HG03439 (cell line): ENCODE results near the gene PARP8.

ENCODE experiments used
- ATAC-seq: cut with Tn5 transposase; IDR thresholded peaks from one replicate; pipeline ENCODE4 v1.9.1; 2021; ENCODE audit warnings: mild to moderate bottlenecking, moderate library complexity; ENCODE audit not compliant: unreplicated experiment

The PARP8 gene

GRCh38 chr5:50724262-50724661, 57.8 kb downstream of the PARP8 start:
- ATAC-seq = no peak

- no peak for ATAC-seq
These were observed 59.5 kb downstream of the PARP8 start for GRCh38 chr5:50725800-50726474.

GRCh38 chr5:50726475-50727148, 60.2 kb downstream of the PARP8 start:
- no peak for ATAC-seq

GRCh38 chr5:50727149-50727496, 60.7 kb downstream of the PARP8 start:
- no peak for ATAC-seq

GRCh38 chr5:50727845-50728244, 61.4 kb downstream of the PARP8 start:
- no peak for ATAC-seq

GRCh38 chr5:50730336-50730735, 63.9 kb downstream of the PARP8 start:
- no peak for ATAC-seq

GRCh38 chr5:50730841-50731240, 64.4 kb downstream of the PARP8 start:
- no peak for ATAC-seq

GRCh38 chr5:50733741-50734140, 67.3 kb downstream of the PARP8 start:
- ATAC-seq = no peak

GRCh38 chr5:50738864-50739263, 72.4 kb downstream of the PARP8 start:
- no peak for ATAC-seq

- no peak for ATAC-seq
These were observed 74.4 kb downstream of the PARP8 start for GRCh38 chr5:50740832-50741231.

- ATAC-seq = peak; percentile 74
These were observed 78.3 kb downstream of the PARP8 start for GRCh38 chr5:50744776-50745175.

GRCh38 chr5:50745221-50745910, 78.9 kb downstream of the PARP8 start:
- ATAC-seq = no peak

- no peak for ATAC-seq
These were observed 82.7 kb downstream of the PARP8 start for GRCh38 chr5:50749181-50749580.

- no peak for ATAC-seq
These were observed 83.4 kb downstream of the PARP8 start for GRCh38 chr5:50749873-50750272.

- ATAC-seq = peak; percentile 83
These were observed 84.7 kb downstream of the PARP8 start for GRCh38 chr5:50751064-50751657.

- ATAC-seq = no peak
These were observed 86.4 kb downstream of the PARP8 start for GRCh38 chr5:50752800-50753199.

- no peak for ATAC-seq
These were observed 93.3 kb downstream of the PARP8 start for GRCh38 chr5:50759526-50760270.

GRCh38 chr5:50763351-50763750, 96.9 kb downstream of the PARP8 start:
- ATAC-seq = no peak

GRCh38 chr5:50763846-50764245, 97.4 kb downstream of the PARP8 start:
- no peak for ATAC-seq

GRCh38 chr5:50766042-50766441, 99.6 kb downstream of the PARP8 start:
- no peak for ATAC-seq

- no peak for ATAC-seq
These were observed 100.0 kb downstream of the PARP8 start for GRCh38 chr5:50766462-50766861.
